Progenitor cell of endocrine pancreas (in vitro differentiated cells): Measurements from ENCODE around the gene PHTF2. TPM values are rescaled to one million over a fixed set of nuclear protein-coding genes. Genes with fewer than 3 reads are reported as not detected.
A peak's percentile ranks its signal among the peaks of the same experiment; 100 is the strongest.

ENCODE experiments used
- DNase-seq: peaks from one replicate; pipeline ENCODE4 v3.0.0; 2021; ENCODE audit warnings: low spot score; ENCODE audit not compliant: unreplicated experiment
- H3K27ac Mint-ChIP-seq: 2 replicates; pipeline ENCODE4 v1.8.0; 2021; ENCODE audit warnings: mild to moderate bottlenecking, moderate library complexity, mixed read lengths
- H3K27me3 Mint-ChIP-seq: 2 replicates; pipeline ENCODE4 v1.8.0; 2021; ENCODE audit warnings: mixed read lengths
- H3K36me3 Mint-ChIP-seq: 2 replicates; pipeline ENCODE4 v1.8.0; 2022; ENCODE audit warnings: mixed read lengths; ENCODE audit not compliant: insufficient read depth
- H3K4me1 Mint-ChIP-seq: 2 replicates; pipeline ENCODE4 v1.8.0; 2021; ENCODE audit warnings: low read depth, mixed read lengths
- H3K4me3 Mint-ChIP-seq: 2 replicates; pipeline ENCODE4 v1.8.0; 2021; ENCODE audit warnings: low read depth, mild to moderate bottlenecking, moderate library complexity, mixed read lengths
- H3K9me3 Mint-ChIP-seq: 2 replicates; pipeline ENCODE4 v1.8.0; 2021; ENCODE audit warnings: low read depth, mixed read lengths
- total RNA-seq: library from RNA; stranded (reverse); gene quantifications from 2 replicates; pipeline ENCODE4 v1.2.1, GENCODE V29; 2021
- TF ChIP-seq, protein P1 (sequence below): fragments of 200-600 bp; sonication (generic); IDR thresholded peaks from one replicate; pipeline ENCODE4 v1.5.0; 2021; ENCODE audit warnings: antibody characterized with exemption, mild to moderate bottlenecking; ENCODE audit not compliant: unreplicated experiment

PHTF2 gene
- total RNA-seq, 1 donor from 2014 or later = 13.0 TPM

DNA sequence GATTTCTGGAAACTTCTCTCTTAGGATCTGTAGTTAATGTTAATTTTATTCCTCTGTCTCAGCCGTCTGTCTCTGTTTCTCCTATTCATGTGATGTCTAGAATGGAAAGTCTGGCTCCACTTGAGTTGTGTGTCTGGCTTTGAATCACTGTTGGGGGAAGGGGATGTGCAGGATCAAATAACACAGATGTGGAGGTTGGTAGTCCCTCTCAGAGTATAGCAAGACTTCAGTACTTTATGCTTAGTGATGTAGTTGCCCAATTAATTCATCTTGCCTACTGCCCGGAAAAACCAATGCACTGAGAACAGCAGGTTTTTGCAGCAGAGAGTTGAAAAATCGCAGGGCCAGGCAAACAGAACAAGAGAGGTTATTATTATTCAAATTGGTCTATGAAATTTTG lies 79.2 kb downstream of the PHTF2 start:
- Mint-ChIP-seq H3K4me3 (no peak overlapping the region), H3K36me3 (peaks cover 1% of the 10 kb centered on the region), H3K27me3 (no peaks in the 10 kb centered on the region), H3K27ac (no peak overlapping the region), H3K9me3 (peaks cover 5% of the 10 kb centered on the region), H3K4me1 (peaks cover 2% of the 10 kb centered on the region)
- TF ChIP-seq, protein P1, sequence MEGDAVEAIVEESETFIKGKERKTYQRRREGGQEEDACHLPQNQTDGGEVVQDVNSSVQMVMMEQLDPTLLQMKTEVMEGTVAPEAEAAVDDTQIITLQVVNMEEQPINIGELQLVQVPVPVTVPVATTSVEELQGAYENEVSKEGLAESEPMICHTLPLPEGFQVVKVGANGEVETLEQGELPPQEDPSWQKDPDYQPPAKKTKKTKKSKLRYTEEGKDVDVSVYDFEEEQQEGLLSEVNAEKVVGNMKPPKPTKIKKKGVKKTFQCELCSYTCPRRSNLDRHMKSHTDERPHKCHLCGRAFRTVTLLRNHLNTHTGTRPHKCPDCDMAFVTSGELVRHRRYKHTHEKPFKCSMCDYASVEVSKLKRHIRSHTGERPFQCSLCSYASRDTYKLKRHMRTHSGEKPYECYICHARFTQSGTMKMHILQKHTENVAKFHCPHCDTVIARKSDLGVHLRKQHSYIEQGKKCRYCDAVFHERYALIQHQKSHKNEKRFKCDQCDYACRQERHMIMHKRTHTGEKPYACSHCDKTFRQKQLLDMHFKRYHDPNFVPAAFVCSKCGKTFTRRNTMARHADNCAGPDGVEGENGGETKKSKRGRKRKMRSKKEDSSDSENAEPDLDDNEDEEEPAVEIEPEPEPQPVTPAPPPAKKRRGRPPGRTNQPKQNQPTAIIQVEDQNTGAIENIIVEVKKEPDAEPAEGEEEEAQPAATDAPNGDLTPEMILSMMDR = no peak
- DNase-seq = no peak

DNA sequence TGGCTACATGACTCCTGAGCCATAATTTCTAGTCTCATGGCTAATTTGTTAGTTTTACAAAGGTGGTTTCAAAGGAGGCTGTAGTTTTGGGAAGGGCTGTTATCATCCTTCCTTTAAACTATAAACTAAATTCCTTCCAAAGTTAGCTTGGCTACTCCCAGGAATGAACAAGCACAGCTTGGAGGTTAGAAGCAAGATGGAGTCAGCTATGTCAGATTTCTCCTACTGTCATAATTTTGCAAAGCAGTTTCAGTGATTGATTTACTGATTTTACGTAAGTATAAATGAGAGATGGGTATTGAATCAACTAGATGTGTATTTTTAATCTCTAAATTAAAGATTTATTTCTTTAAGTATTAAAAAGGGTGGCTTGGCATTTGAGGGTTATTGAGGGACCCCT lies 79.9 kb downstream of the PHTF2 start:
- no peaks in the 10 kb centered on the region for H3K27me3 Mint-ChIP-seq

DNA sequence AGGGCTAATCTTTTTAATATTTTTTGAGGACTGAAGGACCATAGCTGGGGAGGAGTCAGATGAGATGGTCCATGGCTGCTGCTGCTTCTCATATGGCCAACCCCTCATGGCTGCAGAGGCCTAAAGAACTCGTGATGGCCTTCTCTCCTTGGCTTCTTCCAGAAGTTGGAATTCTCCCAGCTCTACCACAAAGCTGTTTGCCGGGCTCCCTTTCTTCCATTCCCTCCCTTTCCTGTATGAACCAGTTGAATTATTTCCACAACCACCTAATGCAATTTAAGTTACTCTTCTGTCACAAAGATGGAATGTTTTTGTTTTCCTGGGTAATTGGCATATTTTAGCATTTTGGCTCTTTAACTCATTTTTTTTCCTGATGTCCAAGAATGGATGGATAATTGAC lies 80.7 kb downstream of the PHTF2 start:
- peak overlapping the region; percentile 14 for H3K27ac Mint-ChIP-seq
- no peak for DNase-seq
- H3K4me1 Mint-ChIP-seq = peaks cover 2% of the 10 kb centered on the region
- peaks cover 1% of the 10 kb centered on the region for H3K36me3 Mint-ChIP-seq
- H3K27me3 Mint-ChIP-seq = no peaks in the 10 kb centered on the region
- TF ChIP-seq, protein P1 = no peak
- H3K4me3 Mint-ChIP-seq = no peak overlapping the region
- peaks cover 5% of the 10 kb centered on the region for H3K9me3 Mint-ChIP-seq

More for the DNA sequence above, 79.9 kb downstream of the PHTF2 start:
- no peak overlapping the region for H3K27ac Mint-ChIP-seq
- peaks cover 1% of the 10 kb centered on the region for H3K36me3 Mint-ChIP-seq
- no peak for DNase-seq
- peaks cover 5% of the 10 kb centered on the region for H3K9me3 Mint-ChIP-seq
- TF ChIP-seq, protein P1 = no peak
- H3K4me1 Mint-ChIP-seq = peaks cover 2% of the 10 kb centered on the region
- H3K4me3 Mint-ChIP-seq = no peak overlapping the region

DNA sequence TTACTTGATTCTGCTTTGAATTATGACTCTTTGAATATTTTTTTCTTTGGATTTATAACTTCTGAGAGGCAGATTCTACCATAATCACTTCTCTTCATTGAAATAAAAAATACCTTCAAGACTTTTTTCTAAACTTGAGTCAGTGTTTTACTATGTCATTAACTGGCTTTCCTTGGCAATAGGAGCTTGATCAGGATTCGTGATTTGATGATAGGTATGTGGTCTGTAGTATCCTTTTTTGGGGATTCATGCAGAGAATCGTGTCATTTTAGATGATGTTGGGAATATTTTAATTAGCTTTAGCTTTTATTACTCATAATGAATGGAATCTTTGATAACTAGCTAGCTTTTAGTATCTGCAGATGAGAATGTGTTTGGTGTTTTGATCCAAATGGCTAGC lies 83.3 kb downstream of the PHTF2 start:
- Mint-ChIP-seq H3K9me3 (peaks cover 5% of the 10 kb centered on the region), H3K4me3 (no peak overlapping the region), H3K36me3 (no peaks in the 10 kb centered on the region), H3K27me3 (no peaks in the 10 kb centered on the region), H3K27ac (no peak overlapping the region), H3K4me1 (peaks cover 2% of the 10 kb centered on the region)
- TF ChIP-seq, protein P1 = no peak
- DNase-seq = no peak

DNA sequence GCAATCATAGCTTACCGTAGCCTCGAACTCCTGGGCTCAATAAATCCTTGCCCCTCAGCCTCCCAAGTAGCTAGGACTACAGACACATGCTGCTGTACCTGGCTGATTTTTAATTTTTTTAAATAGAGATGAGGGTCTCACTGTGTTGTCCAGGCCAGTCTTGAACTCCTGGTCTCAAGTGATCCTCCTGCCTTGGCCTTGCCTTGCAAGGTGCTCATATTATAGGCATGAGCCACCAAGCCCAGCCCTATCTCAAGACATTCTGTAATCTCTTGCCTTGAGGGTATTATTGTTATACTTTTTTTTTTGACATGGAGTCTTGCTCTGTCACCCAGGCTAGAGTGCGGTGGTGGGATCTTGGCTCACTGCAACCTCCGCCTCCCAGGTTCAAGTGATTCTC lies 86.6 kb downstream of the PHTF2 start:
- no peak for DNase-seq
- Mint-ChIP-seq H3K36me3 (no peaks in the 10 kb centered on the region), H3K9me3 (peaks cover 5% of the 10 kb centered on the region), H3K27me3 (no peaks in the 10 kb centered on the region), H3K4me3 (no peak overlapping the region), H3K27ac (no peak overlapping the region), H3K4me1 (peaks cover under 1% of the 10 kb centered on the region)
- TF ChIP-seq, protein P1 = no peak
